Endothelial cell (in vitro differentiated cells): ENCODE results near the gene ADGRV1. TPM values are rescaled to one million over a fixed set of nuclear protein-coding genes. Genes with fewer than 3 reads are reported as not detected.

Experiments
- DNase-seq: peaks from one replicate; pipeline ENCODE4 v3.0.0; 2021; ENCODE audit warnings: low spot score
- H3K27ac Mint-ChIP-seq: one replicate; pipeline ENCODE4 v1.8.0; 2021; ENCODE audit warnings: mixed read lengths, inconsistent platforms; ENCODE audit not compliant: unreplicated experiment
- H3K27me3 Mint-ChIP-seq: one replicate; pipeline ENCODE4 v1.8.0; 2021; ENCODE audit warnings: mild to moderate bottlenecking, moderate library complexity, mixed read lengths, inconsistent platforms; ENCODE audit not compliant: unreplicated experiment
- H3K36me3 Mint-ChIP-seq: one replicate; pipeline ENCODE4 v1.8.0; 2021; ENCODE audit warnings: mild to moderate bottlenecking, low read depth, mixed read lengths, inconsistent platforms; ENCODE audit not compliant: unreplicated experiment
- H3K4me1 Mint-ChIP-seq: one replicate; pipeline ENCODE4 v1.8.0; 2021; ENCODE audit warnings: mild to moderate bottlenecking, mixed read lengths, inconsistent platforms; ENCODE audit not compliant: unreplicated experiment
- H3K4me3 Mint-ChIP-seq: one replicate; pipeline ENCODE4 v1.8.0; 2021; ENCODE audit warnings: mild to moderate bottlenecking, mixed read lengths, inconsistent platforms; ENCODE audit not compliant: unreplicated experiment
- H3K9me3 Mint-ChIP-seq: one replicate; pipeline ENCODE4 v1.8.0; 2021; ENCODE audit warnings: mixed read lengths, inconsistent platforms; ENCODE audit not compliant: unreplicated experiment
- CTCF ChIP-seq: fragments of 200-600 bp; sonication (generic); IDR thresholded peaks from one replicate; pipeline ENCODE4 v1.5.0; 2021; ENCODE audit warnings: antibody characterized with exemption; ENCODE audit not compliant: unreplicated experiment
- total RNA-seq: library from RNA; stranded (reverse); fragmentation: NEBNext Ultra II Directional; extraction: Animal tissue kit (Norgen Biotek cat#: 25700); gene quantifications from one replicate; pipeline ENCODE4 v1.2.1, GENCODE V29; 2021; ENCODE audit not compliant: unreplicated experiment

ADGRV1 gene
- total RNA-seq, 1 donor from 2014 or later: 23.1 TPM

GRCh38 chr5:90854169-90854568 is 295.6 kb downstream of the ADGRV1 start:
- H3K36me3 Mint-ChIP-seq: no peaks in the 10 kb centered on the region
- H3K27ac Mint-ChIP-seq: no peak overlapping the region
- H3K27me3 Mint-ChIP-seq: peaks cover 2% of the 10 kb centered on the region
- H3K4me3 Mint-ChIP-seq: no peak overlapping the region
- no peak for DNase-seq
- H3K4me1 Mint-ChIP-seq: peaks cover 30% of the 10 kb centered on the region
- no peaks in the 10 kb centered on the region for H3K9me3 Mint-ChIP-seq
- TF ChIP-seq CTCF: no peak

- no peak for TF ChIP-seq CTCF
- DNase-seq: no peak
- Mint-ChIP-seq H3K36me3 (no peaks in the 10 kb centered on the region), H3K9me3 (no peaks in the 10 kb centered on the region), H3K4me3 (no peak overlapping the region), H3K27ac (no peak overlapping the region), H3K4me1 (peaks cover 27% of the 10 kb centered on the region), H3K27me3 (peaks cover 2% of the 10 kb centered on the region)
Observed at GRCh38 chr5:90855296-90856010, 296.9 kb downstream of the ADGRV1 start.

GRCh38 chr5:90861843-90862586 is 303.4 kb downstream of the ADGRV1 start:
- no peak for DNase-seq
- Mint-ChIP-seq H3K36me3 (no peaks in the 10 kb centered on the region), H3K9me3 (no peaks in the 10 kb centered on the region), H3K4me1 (no peaks in the 10 kb centered on the region), H3K27me3 (peaks cover 2% of the 10 kb centered on the region), H3K4me3 (no peak overlapping the region), H3K27ac (no peak overlapping the region)
- TF ChIP-seq CTCF: no peak

GRCh38 chr5:90865180-90865579 is 306.6 kb downstream of the ADGRV1 start:
- TF ChIP-seq CTCF: no peak
- Mint-ChIP-seq H3K27ac (no peak overlapping the region), H3K27me3 (no peaks in the 10 kb centered on the region), H3K4me3 (no peak overlapping the region), H3K9me3 (no peaks in the 10 kb centered on the region), H3K36me3 (no peaks in the 10 kb centered on the region), H3K4me1 (peaks cover 3% of the 10 kb centered on the region)
- no peak for DNase-seq

GRCh38 chr5:90866333-90866732 is 307.7 kb downstream of the ADGRV1 start:
- no peak overlapping the region for H3K27ac Mint-ChIP-seq
- no peaks in the 10 kb centered on the region for H3K36me3 Mint-ChIP-seq
- no peak for DNase-seq
- no peak overlapping the region for H3K4me3 Mint-ChIP-seq
- TF ChIP-seq CTCF: peak; percentile 76
- no peaks in the 10 kb centered on the region for H3K9me3 Mint-ChIP-seq
- H3K27me3 Mint-ChIP-seq: no peaks in the 10 kb centered on the region
- peaks cover 10% of the 10 kb centered on the region for H3K4me1 Mint-ChIP-seq
